Suppressor macrophage (primary cell): ENCODE data around the gene CARD19.

ENCODE experiments used
- DNase-seq, 4 experiments: peaks; one replicate each; pipeline ENCODE4 v3.0.0-alpha.2; 2020 to 2022

CARD19 gene

GRCh38 chr9:93134015-93134739 is 38.2 kb downstream of the CARD19 start, which contains the start of gene NINJ1:
Gene NINJ1, minus strand, starts transcription at chr9:93134251. Its CDS starts 34 bp downstream, at chr9:93134217.
- peak; percentile 96 to 98 (median 97) for DNase-seq

GRCh38 chr9:93134740-93135444 is 38.9 kb downstream of the CARD19 start:
- no peak for DNase-seq

- peak in 3 of 4 experiments; percentile 57 to 66 (median 57) for DNase-seq
Observed at GRCh38 chr9:93136011-93136440, 40.0 kb downstream of the CARD19 start.

- DNase-seq: peak in 1 of 4 experiments; percentile 2
Observed at GRCh38 chr9:93137362-93137761, 41.3 kb downstream of the CARD19 start.

GRCh38 chr9:93138171-93138764 is 42.3 kb downstream of the CARD19 start:
- peak in 1 of 4 experiments; percentile 24 for DNase-seq

GRCh38 chr9:93139365-93140182 is 43.6 kb downstream of the CARD19 start:
- DNase-seq: peak in 1 of 4 experiments; percentile 1

- DNase-seq: no peak
Observed at GRCh38 chr9:93141771-93142483, 45.9 kb downstream of the CARD19 start.

- DNase-seq: no peak
Observed at GRCh38 chr9:93143830-93144530, 48.0 kb downstream of the CARD19 start.

GRCh38 chr9:93146696-93147095 is 50.7 kb downstream of the CARD19 start:
- DNase-seq: peak in 2 of 4 experiments; percentile 38 to 62

GRCh38 chr9:93147632-93148031 is 51.6 kb downstream of the CARD19 start:
- no peak for DNase-seq

- DNase-seq: peak in 1 of 4 experiments; percentile 18
Observed at GRCh38 chr9:93148721-93149120, 52.7 kb downstream of the CARD19 start.

GRCh38 chr9:93149361-93149760 is 53.3 kb downstream of the CARD19 start:
- peak in 2 of 4 experiments; percentile 46 to 55 for DNase-seq

- DNase-seq: no peak
Observed at GRCh38 chr9:93151097-93151784, 55.2 kb downstream of the CARD19 start.

GRCh38 chr9:93154293-93154903 is 58.4 kb downstream of the CARD19 start:
- DNase-seq: peak; percentile 55 to 72 (median 64)

GRCh38 chr9:93155716-93156474 is 59.9 kb downstream of the CARD19 start:
- peak in 1 of 4 experiments; percentile 54 for DNase-seq

GRCh38 chr9:93156475-93157008 is 60.5 kb downstream of the CARD19 start:
- DNase-seq: peak in 1 of 4 experiments; percentile 44

- DNase-seq: peak; percentile 80 to 92 (median 88)
Observed at GRCh38 chr9:93159601-93160471, 63.8 kb downstream of the CARD19 start.
